ENCODE results near the gene MFSD2B.

Gene MFSD2B

DNA sequence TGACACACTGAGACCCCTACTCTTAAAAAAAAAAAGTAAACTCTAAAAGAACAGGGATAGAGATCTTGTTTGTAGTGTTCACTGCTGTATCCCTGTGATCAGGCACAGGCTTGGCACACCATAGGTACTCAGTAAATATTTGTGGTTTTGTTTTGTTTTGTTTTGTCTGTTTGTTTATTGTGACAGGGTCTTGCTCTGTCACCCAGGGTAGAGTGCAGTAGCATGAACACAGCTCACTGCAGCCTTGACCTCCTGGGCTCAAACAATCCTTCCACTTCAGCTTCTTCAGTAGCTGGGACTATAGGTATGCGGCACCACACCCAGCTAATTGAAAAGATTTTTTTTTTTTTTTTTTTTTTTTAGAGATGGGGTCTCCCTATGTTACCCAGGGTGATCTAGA lies 43.1 kb downstream of the MFSD2B start:
- TF ChIP-seq, protein P1, sequence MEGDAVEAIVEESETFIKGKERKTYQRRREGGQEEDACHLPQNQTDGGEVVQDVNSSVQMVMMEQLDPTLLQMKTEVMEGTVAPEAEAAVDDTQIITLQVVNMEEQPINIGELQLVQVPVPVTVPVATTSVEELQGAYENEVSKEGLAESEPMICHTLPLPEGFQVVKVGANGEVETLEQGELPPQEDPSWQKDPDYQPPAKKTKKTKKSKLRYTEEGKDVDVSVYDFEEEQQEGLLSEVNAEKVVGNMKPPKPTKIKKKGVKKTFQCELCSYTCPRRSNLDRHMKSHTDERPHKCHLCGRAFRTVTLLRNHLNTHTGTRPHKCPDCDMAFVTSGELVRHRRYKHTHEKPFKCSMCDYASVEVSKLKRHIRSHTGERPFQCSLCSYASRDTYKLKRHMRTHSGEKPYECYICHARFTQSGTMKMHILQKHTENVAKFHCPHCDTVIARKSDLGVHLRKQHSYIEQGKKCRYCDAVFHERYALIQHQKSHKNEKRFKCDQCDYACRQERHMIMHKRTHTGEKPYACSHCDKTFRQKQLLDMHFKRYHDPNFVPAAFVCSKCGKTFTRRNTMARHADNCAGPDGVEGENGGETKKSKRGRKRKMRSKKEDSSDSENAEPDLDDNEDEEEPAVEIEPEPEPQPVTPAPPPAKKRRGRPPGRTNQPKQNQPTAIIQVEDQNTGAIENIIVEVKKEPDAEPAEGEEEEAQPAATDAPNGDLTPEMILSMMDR (IDR thresholded peaks at IDR 0.05; ENCODE audit: low read depth, low read length): no peak
- DNase-seq (ENCODE audit: low read depth in 2 of 2): no peak

DNA sequence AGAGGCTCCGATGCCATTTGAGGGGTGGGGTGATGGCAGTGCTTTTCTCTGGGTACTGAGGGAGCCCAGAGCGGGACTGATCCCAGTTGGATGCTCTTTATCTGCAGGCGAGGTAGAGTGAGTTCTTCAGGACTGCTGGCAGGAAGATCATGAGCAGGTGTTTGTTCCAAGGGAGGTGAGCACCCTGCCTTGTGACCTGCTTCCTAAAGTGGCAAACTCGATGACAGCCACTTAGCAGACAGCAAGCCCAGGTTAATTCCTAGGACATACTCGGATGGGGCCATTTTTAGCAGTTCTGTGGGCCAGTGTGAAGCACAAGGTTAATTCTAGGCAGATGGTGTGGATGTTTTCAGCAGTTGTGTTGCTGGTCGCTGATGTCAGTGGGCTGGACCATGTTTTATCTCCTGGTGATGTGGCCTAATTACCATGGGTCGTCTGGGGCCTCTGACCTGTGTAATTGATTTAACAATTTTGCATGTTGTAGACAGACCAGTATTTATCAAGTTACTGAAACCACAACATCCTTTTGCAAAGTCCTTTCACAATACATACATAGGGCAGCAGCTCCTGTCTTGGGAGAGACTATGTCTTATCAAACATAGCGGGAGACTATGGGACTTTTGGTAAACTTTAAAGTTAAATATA lies 44.6 kb downstream of the MFSD2B start:
- no peak for DNase-seq (ENCODE audit: low read depth in 2 of 2)
- TF ChIP-seq, protein P1 (IDR thresholded peaks at IDR 0.05; ENCODE audit: low read depth, low read length): no peak
- H3K4me3 ChIP-seq (replicated peaks in 1 of 2; ENCODE audit: low read depth in 2 of 2, low read length in 2 of 2): no peak overlapping the region

More for the DNA sequence above, 43.1 kb downstream of the MFSD2B start:
- H3K4me3 ChIP-seq (replicated peaks in 1 of 2; ENCODE audit: low read depth in 2 of 2, low read length in 2 of 2): no peak overlapping the region

DNA sequence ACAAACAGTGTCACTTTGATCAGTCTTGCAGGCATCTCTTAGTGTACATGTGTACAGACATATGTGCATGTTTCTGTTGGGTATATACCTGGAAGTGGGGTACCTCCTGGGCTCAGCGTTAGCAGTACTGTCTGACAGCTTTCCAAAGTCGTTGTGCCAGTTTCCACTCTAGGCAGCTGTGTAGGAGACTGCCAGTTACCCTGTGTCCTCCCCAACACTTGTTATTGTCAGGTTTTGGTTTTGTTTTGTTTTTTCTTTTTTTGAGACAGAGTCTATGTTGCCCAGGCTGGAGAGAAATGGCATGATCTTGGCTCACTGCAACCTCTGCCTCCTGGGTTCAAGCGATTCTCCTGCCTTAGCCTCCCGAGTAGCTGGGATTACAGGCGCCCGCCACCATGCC lies 45.9 kb downstream of the MFSD2B start:
- DNase-seq (ENCODE audit: low read depth in 2 of 2): no peak
- no peak overlapping the region for H3K4me3 ChIP-seq (replicated peaks in 1 of 2; ENCODE audit: low read depth in 2 of 2, low read length in 2 of 2)
- TF ChIP-seq, protein P1 (IDR thresholded peaks at IDR 0.05; ENCODE audit: low read depth, low read length): no peak

DNA sequence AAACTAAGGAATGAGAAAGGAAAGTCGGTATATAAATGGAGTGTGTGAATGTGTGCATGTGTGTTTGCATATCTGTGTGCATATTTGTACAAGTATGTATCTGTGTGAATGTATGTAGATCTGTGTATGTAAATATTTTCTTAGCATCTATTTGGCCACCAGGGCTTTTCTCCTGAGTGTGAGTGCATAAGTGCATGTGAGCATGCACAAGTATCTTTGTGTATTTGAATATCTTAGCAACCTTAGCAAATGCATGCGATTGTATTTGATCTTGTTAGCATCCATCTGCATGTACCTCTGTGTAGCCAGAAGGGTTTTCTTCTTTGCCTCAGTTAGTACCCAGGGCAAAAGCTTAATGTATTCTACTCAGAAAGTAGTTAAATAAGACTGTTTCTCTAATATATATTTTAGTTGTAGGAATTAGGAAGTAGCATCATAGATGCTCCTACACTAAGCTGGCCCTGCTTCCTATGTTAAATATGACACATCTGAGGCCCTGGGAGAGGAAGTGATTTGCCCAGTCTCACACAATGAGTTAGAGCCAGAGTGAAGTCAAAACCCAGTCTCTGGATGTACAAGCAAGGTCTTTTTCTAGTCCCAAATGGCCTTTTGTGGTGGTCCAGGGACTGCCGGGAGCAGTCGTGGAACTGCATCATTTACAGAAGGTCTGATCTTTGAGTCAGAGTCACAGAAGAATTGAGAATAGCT lies 48.8 kb downstream of the MFSD2B start:
- no peak for DNase-seq (ENCODE audit: low read depth in 2 of 2)
- TF ChIP-seq, protein P1 (IDR thresholded peaks at IDR 0.05; ENCODE audit: low read depth, low read length): no peak
- no peak overlapping the region for H3K4me3 ChIP-seq (replicated peaks in 1 of 2; ENCODE audit: low read depth in 2 of 2, low read length in 2 of 2)

DNA sequence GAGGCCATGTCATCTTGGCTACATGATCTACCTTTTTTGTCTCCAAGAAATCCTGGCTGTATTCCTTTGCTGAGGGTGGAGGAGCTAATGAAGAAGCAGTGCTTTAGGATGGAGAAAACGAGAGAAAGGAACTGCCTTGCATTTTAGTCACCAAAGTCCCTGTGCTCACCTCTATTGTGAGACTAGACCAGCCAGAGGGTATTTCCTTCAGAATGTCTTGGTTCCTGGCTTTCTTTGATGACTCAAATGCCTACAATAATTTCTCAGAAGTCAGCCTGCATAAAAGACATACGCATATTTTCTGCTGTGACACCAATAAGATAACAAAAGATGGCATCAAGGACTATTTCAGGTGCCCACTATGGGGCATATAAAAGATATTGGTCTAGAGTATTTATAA lies 55.5 kb downstream of the MFSD2B start:
- DNase-seq (ENCODE audit: low read depth in 2 of 2): no peak
- TF ChIP-seq, protein P1 (IDR thresholded peaks at IDR 0.05; ENCODE audit: low read depth, low read length): no peak
- no peak overlapping the region for H3K4me3 ChIP-seq (replicated peaks in 1 of 2; ENCODE audit: low read depth in 2 of 2, low read length in 2 of 2)

DNA sequence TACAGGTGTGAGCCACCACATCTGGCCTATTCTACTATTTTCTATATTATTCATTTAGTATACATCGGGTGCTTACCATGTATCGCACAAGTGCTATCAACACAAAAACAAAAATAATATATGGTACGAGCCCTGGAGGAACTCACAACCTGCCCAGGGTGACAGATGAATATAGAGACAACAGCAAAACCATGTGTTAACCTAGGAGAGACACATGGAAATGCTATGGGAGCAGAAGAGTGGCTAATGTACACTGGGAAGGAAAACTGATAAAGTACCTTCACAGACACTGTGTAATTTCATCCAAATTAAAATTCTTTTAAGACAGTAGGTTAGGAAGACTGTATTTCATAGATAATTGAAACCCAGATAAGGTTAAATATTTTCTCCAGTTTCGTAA lies 62.4 kb downstream of the MFSD2B start:
- no peak overlapping the region for H3K4me3 ChIP-seq (replicated peaks in 1 of 2; ENCODE audit: low read depth in 2 of 2, low read length in 2 of 2)
- DNase-seq (ENCODE audit: low read depth in 2 of 2): no peak
- TF ChIP-seq, protein P1 (IDR thresholded peaks at IDR 0.05; ENCODE audit: low read depth, low read length): no peak

Data from cardiac fibroblast (primary cell).